T1000 (cell line): Measurements from ENCODE around the gene FAM234A.
"Not testable (repeated sequence)": the region's sequence is repeated elsewhere in the genome, so short reads cannot be mapped to it uniquely, and the experiment has no call there.

Experiments used
- DNase-seq: peaks from one replicate; lab custom pipeline; 2025; ENCODE audit warnings: mixed read lengths; lab: John Stamatoyannopoulos, UW

The FAM234A gene

GRCh38 chr16:230351-230750 lies 4.3 kb upstream of the FAM234A start:
- DNase-seq: not testable (repeated sequence)

GRCh38 chr16:230949-231348 lies 3.7 kb upstream of the FAM234A start:
- no peak for DNase-seq

- no peak for DNase-seq
Measured at GRCh38 chr16:239948-240277, 5.3 kb downstream of the FAM234A start.

- DNase-seq: no peak
Measured at GRCh38 chr16:240559-240958, 5.9 kb downstream of the FAM234A start.

- DNase-seq: no peak
Measured at GRCh38 chr16:242281-242680, 7.7 kb downstream of the FAM234A start.

- DNase-seq: no peak
Measured at GRCh38 chr16:243348-243747, 8.7 kb downstream of the FAM234A start.

- DNase-seq: no peak
Measured at GRCh38 chr16:245105-245504, 10.5 kb downstream of the FAM234A start.

GRCh38 chr16:247027-247426 lies 12.4 kb downstream of the FAM234A start:
- DNase-seq: no peak

GRCh38 chr16:249431-249830 lies 14.8 kb downstream of the FAM234A start:
- no peak for DNase-seq

GRCh38 chr16:252366-253337 lies 18.0 kb downstream of the FAM234A start:
- DNase-seq: no peak

GRCh38 chr16:253833-254232 lies 19.2 kb downstream of the FAM234A start:
- DNase-seq: no peak

- no peak for DNase-seq
Measured at GRCh38 chr16:254461-254860, 19.8 kb downstream of the FAM234A start.

GRCh38 chr16:255183-255582 lies 20.6 kb downstream of the FAM234A start:
- DNase-seq: no peak

GRCh38 chr16:258091-258490 lies 23.5 kb downstream of the FAM234A start:
- not testable (repeated sequence) for DNase-seq

- DNase-seq: no peak
Measured at GRCh38 chr16:259226-259625, 24.6 kb downstream of the FAM234A start.

- no peak for DNase-seq
Measured at GRCh38 chr16:259814-260253, 25.2 kb downstream of the FAM234A start.

GRCh38 chr16:260326-260725 lies 25.7 kb downstream of the FAM234A start:
- no peak for DNase-seq

GRCh38 chr16:261031-261691 lies 26.5 kb downstream of the FAM234A start:
- no peak for DNase-seq

GRCh38 chr16:262121-262745 lies 27.6 kb downstream of the FAM234A start:
- no peak for DNase-seq

GRCh38 chr16:263182-263774 lies 28.7 kb downstream of the FAM234A start:
- no peak for DNase-seq

GRCh38 chr16:263944-264343 lies 29.3 kb downstream of the FAM234A start:
- DNase-seq: no peak

GRCh38 chr16:264440-264951 lies 29.9 kb downstream of the FAM234A start:
- no peak for DNase-seq
